Upper lobe of right lung (tissue), 1 donor: ENCODE data around the gene HUWE1. TPM values are rescaled to one million over a fixed set of nuclear protein-coding genes. Genes with fewer than 3 reads are reported as not detected.
"Not testable (repeated sequence)": the region's sequence is repeated elsewhere in the genome, so short reads cannot be mapped to it uniquely, and the experiment has no call there.

Source experiments
- ATAC-seq: fragments of 200-7000 bp; cut with Tn5 transposase; one replicate; pipeline ENCODE4 v1.9.1; 2020; ENCODE audit warnings: mild to moderate bottlenecking, moderate library complexity
- DNase-seq: peaks from one replicate; pipeline ENCODE4 v3.0.0-alpha.2; 2020
- H3K27ac ChIP-seq: fragments of 200-600 bp; one replicate; pipeline ENCODE4 v1.8.0; 2022
- H3K27me3 ChIP-seq: fragments of 200-600 bp; one replicate; pipeline ENCODE4 v1.8.0; 2022; ENCODE audit warnings: mild to moderate bottlenecking
- H3K36me3 ChIP-seq: fragments of 200-600 bp; one replicate; pipeline ENCODE4 v1.8.0; 2022
- H3K4me1 ChIP-seq: fragments of 200-600 bp; one replicate; pipeline ENCODE4 v1.8.0; 2022
- H3K4me3 ChIP-seq: fragments of 200-600 bp; one replicate; pipeline ENCODE4 v1.8.0; 2022; ENCODE audit warnings: mild to moderate bottlenecking
- H3K9me3 ChIP-seq: fragments of 200-600 bp; one replicate; pipeline ENCODE4 v1.8.0; 2022
- CTCF ChIP-seq: fragments of 200-600 bp; IDR thresholded peaks from one replicate; pipeline ENCODE4 v1.8.0; 2022; ENCODE audit warnings: antibody characterized with exemption
- intact Hi-C: fragments of 100-400 bp; cut with DNase I; formaldehyde crosslinking; loops from one replicate; pipeline ENCODE4 v1.11.0; 2022
- total RNA-seq: library from RNA; stranded (reverse); fragmentation: NEBNext Ultra II Directional; extraction: Animal tissue kit (Norgen Biotek cat#: 25700); gene quantifications from one replicate; pipeline ENCODE4 v1.2.1, GENCODE V29; 2021
- donor health status: DM: no; HTN: yes; CAD: no; lungs with severe emphysema.

Gene HUWE1
- total RNA-seq, 1 donor from 2014 or later = 151 TPM

GRCh38 chrX:53544936-53545335 lies 141.6 kb downstream of the HUWE1 start:
- H3K4me1 ChIP-seq = no peaks in the 10 kb centered on the region
- ATAC-seq (no peak), DNase-seq (no peak)
- H3K27me3 ChIP-seq = no peaks in the 10 kb centered on the region
- no peaks in the 10 kb centered on the region for H3K9me3 ChIP-seq
- TF ChIP-seq CTCF = no peak
- H3K4me3 ChIP-seq = no peak overlapping the region
- H3K27ac ChIP-seq = no peak overlapping the region
- intact Hi-C loops = no loop called here
- peaks cover 95% of the 10 kb centered on the region for H3K36me3 ChIP-seq

DNA sequence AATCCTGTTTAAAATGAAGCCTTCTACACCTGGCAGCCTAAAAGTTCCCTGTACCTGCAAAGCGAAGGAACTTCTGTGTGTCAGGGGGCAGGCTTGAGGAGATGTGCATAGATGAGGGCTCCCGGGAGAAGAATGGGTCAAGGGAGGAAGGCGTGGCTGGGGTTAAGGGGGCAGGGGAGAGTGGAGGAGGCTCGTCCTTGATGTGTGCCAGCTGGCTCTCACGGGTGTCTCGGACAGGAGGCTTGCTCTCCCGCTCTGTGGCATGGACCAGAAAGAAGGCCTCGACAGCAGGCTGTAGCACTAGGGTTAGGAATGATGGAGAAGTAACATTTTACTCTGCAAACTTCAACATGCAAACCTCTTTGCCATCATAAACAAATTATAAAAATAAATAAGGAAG lies 147.7 kb downstream of the HUWE1 start:
- no peak for TF ChIP-seq CTCF
- peaks cover 93% of the 10 kb centered on the region for H3K36me3 ChIP-seq
- DNase-seq (no peak), ATAC-seq (no peak)
- no peak overlapping the region for H3K27ac ChIP-seq
- H3K4me3 ChIP-seq = no peak overlapping the region
- intact Hi-C loops = no loop called here
- H3K9me3 ChIP-seq = no peaks in the 10 kb centered on the region
- H3K4me1 ChIP-seq = no peaks in the 10 kb centered on the region
- no peaks in the 10 kb centered on the region for H3K27me3 ChIP-seq

GRCh38 chrX:53531255-53531966 lies 155.1 kb downstream of the HUWE1 start:
- intact Hi-C loops, ATAC-seq, H3K4me1 ChIP-seq, DNase-seq, H3K27me3 ChIP-seq, H3K4me3 ChIP-seq, H3K27ac ChIP-seq, H3K9me3 ChIP-seq: not testable (repeated sequence)
- H3K36me3 ChIP-seq = peaks cover 31% of the 10 kb centered on the region

DNA sequence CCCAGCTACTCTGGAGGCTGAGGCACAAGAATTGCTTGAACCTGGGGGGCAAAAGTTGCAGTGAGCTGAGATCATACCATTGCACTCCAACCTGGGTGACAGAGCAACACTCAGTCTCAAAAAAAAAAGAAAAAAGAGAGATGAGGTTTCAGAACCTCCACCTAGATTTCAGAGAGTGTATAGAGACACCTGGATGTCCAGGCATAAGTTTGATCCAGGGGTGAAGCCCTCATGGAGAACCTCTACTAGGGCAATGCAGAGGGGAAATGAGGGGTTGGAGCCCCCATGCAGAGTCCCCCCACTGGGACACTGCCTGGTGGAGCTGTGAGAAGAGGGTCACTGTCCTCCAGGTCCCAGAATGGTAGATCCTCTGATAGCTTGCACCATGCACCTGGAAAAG lies 159.5 kb downstream of the HUWE1 start:
- no peaks in the 10 kb centered on the region for H3K27me3 ChIP-seq
- H3K27ac ChIP-seq = no peak overlapping the region
- H3K4me1 ChIP-seq = no peaks in the 10 kb centered on the region
- H3K36me3 ChIP-seq = no peaks in the 10 kb centered on the region
- intact Hi-C loops = no loop called here
- ATAC-seq = no peak
- H3K4me3 ChIP-seq = no peak overlapping the region
- DNase-seq = no peak
- TF ChIP-seq CTCF = no peak
- H3K9me3 ChIP-seq = no peaks in the 10 kb centered on the region

DNA sequence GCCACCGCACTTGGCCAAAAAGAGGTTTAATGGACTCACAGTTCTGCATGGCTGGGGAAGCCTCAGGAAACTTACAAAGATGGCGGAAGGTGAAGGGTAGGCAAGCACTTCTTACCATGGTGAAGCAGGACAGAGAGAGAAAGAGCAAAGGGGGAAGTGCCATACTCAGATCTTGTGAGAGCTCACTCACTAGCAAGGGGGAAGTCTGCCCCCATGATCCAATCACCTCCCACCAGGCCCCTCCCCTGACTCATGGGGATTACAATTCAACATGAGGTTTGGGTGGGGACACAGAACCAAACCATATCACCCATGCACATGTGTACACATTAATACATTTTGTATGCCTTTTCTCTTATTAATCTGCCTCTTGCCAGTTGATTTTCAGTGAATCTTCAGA lies 175.2 kb downstream of the HUWE1 start:
- no peaks in the 10 kb centered on the region for H3K27me3 ChIP-seq
- DNase-seq = no peak
- no peak overlapping the region for H3K4me3 ChIP-seq
- no peak for TF ChIP-seq CTCF
- no peaks in the 10 kb centered on the region for H3K9me3 ChIP-seq
- peak; percentile 67 for ATAC-seq
- no peaks in the 10 kb centered on the region for H3K36me3 ChIP-seq
- intact Hi-C loops = no loop called here
- no peak overlapping the region for H3K27ac ChIP-seq
- H3K4me1 ChIP-seq = no peaks in the 10 kb centered on the region

DNA sequence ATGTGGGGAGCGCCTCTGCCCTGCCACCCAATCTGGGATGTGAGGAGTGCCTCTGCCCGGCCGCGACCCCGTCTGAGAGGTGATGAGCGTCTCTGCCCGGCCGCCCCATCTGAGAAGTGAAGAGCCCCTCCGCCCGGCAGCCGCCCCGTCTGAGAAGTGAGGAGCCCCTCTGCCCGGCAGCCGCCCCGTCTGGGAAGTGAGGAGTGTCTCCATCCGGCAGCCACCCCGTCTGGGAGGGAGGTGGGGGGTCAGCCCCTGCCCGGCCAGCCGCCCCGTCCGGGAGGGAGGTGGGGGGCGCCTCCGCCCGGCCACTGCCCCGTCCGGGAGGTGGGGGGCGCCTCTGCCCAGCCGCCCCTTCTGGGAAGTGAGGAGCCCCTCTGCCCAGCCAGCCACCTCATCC lies 182.5 kb downstream of the HUWE1 start:
- H3K27ac ChIP-seq, H3K4me1 ChIP-seq, intact Hi-C loops, ATAC-seq, H3K4me3 ChIP-seq, H3K27me3 ChIP-seq, H3K9me3 ChIP-seq, DNase-seq, H3K36me3 ChIP-seq: not testable (repeated sequence)

- Histone ChIP-seq H3K27me3 (no peaks in the 10 kb centered on the region), H3K9me3 (no peaks in the 10 kb centered on the region), H3K4me3 (no peak overlapping the region), H3K36me3 (no peaks in the 10 kb centered on the region), H3K4me1 (no peaks in the 10 kb centered on the region), H3K27ac (no peak overlapping the region)
- TF ChIP-seq CTCF = no peak
- ATAC-seq = no peak
- intact Hi-C loops = no loop called here
- no peak for DNase-seq
Measured at GRCh38 chrX:53494436-53494835, 192.1 kb downstream of the HUWE1 start.
